ENCODE results near the gene SPSB2. TPM values are rescaled to one million over a fixed set of nuclear protein-coding genes. Genes with fewer than 3 reads are reported as not detected.

Gene SPSB2
- total RNA-seq, 1 donor from 2014 or later, result 6.5 TPM

DNA sequence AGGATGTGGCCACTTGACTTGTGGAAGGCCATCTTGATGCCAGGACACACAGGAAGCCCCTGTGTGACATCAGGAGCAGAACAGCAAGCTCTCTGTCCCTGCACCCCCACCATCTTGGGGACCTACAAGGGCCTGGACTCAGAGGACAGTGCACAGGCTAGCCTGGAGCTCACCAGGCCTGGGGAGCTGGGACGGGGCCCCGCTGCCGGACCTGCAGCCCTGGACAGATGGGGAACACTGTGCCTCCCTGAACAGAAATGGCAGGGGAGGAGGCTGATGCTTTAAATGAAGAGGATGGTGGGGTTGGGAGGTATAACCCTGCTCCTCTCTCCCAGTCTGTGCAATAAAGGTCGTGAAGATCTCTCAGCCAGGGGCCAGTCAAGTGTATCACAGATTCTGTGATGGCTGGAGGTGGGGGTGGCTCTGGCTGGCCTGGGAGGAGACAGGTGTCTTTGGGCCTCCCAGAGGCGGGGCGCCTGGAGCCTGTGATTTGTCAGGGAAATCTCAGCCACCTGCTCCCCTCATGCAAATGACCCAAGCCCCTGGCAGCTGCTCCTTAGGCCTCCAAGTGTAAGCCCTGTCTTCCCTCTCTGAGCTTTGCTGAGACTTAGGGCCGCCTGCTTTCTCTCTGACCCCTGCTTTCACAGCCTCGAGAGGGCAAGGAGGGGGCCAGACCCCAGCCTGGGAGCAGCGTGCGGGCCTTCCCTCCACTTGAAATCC is 33.5 kb downstream of the SPSB2 start:
- Mint-ChIP-seq H3K9me3 (no peaks in the 10 kb centered on the region), H3K27me3 (no peaks in the 10 kb centered on the region), H3K4me1 (ENCODE audit: unreplicated experiment) (no peaks in the 10 kb centered on the region), H3K27ac (no peak overlapping the region), H3K36me3 (peaks cover 28% of the 10 kb centered on the region), H3K4me3 (no peak overlapping the region)
- TF ChIP-seq, protein P1, sequence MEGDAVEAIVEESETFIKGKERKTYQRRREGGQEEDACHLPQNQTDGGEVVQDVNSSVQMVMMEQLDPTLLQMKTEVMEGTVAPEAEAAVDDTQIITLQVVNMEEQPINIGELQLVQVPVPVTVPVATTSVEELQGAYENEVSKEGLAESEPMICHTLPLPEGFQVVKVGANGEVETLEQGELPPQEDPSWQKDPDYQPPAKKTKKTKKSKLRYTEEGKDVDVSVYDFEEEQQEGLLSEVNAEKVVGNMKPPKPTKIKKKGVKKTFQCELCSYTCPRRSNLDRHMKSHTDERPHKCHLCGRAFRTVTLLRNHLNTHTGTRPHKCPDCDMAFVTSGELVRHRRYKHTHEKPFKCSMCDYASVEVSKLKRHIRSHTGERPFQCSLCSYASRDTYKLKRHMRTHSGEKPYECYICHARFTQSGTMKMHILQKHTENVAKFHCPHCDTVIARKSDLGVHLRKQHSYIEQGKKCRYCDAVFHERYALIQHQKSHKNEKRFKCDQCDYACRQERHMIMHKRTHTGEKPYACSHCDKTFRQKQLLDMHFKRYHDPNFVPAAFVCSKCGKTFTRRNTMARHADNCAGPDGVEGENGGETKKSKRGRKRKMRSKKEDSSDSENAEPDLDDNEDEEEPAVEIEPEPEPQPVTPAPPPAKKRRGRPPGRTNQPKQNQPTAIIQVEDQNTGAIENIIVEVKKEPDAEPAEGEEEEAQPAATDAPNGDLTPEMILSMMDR (conservative IDR thresholded peaks at IDR 0.05), result no peak
- DNase-seq (ENCODE audit: extremely low spot score, unreplicated experiment), result no peak

GRCh38 chr12:6838854-6839253 is 34.2 kb downstream of the SPSB2 start:
- H3K4me3 Mint-ChIP-seq, result no peak overlapping the region
- H3K36me3 Mint-ChIP-seq, result peaks cover 28% of the 10 kb centered on the region
- H3K9me3 Mint-ChIP-seq, result no peaks in the 10 kb centered on the region

GRCh38 chr12:6837370-6838060 is 35.6 kb downstream of the SPSB2 start:
- no peak for DNase-seq (ENCODE audit: extremely low spot score, unreplicated experiment)
- TF ChIP-seq, protein P1 (conservative IDR thresholded peaks at IDR 0.05), result no peak
- Mint-ChIP-seq H3K27me3 (no peaks in the 10 kb centered on the region), H3K4me3 (no peak overlapping the region), H3K27ac (no peak overlapping the region), H3K4me1 (ENCODE audit: unreplicated experiment) (no peaks in the 10 kb centered on the region), H3K9me3 (no peaks in the 10 kb centered on the region), H3K36me3 (peaks cover 25% of the 10 kb centered on the region)

More at GRCh38 chr12:6838854-6839253, 34.2 kb downstream of the SPSB2 start:
- no peak for DNase-seq (ENCODE audit: extremely low spot score, unreplicated experiment)
- no peaks in the 10 kb centered on the region for H3K4me1 Mint-ChIP-seq (ENCODE audit: unreplicated experiment)
- H3K27ac Mint-ChIP-seq, result no peak overlapping the region
- no peaks in the 10 kb centered on the region for H3K27me3 Mint-ChIP-seq
- TF ChIP-seq, protein P1 (conservative IDR thresholded peaks at IDR 0.05), result no peak

DNA sequence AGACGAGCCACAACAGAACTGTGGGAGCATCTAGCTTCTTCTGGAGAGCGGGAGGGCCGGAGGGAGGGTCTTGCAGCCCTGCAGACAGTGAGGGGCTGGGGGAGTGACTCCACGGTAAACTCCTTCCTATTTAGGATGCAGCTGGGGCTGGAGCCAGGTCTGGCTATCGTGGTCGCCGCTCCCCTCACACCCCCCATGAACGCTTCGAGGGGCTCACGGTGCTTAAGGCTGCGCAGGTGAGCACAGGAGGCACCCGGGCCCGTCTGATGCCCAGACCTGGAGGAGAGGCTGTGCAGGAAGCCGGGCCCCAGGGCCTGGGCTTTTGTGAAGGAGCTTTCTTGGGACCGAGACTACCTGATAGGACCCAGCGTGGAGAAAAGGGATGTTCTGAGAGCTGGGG is 36.3 kb downstream of the SPSB2 start:
- Mint-ChIP-seq H3K27ac (no peak overlapping the region), H3K27me3 (no peaks in the 10 kb centered on the region), H3K4me3 (no peak overlapping the region), H3K36me3 (peaks cover 26% of the 10 kb centered on the region), H3K9me3 (no peaks in the 10 kb centered on the region), H3K4me1 (ENCODE audit: unreplicated experiment) (no peaks in the 10 kb centered on the region)
- DNase-seq (ENCODE audit: extremely low spot score, unreplicated experiment), result no peak
- TF ChIP-seq, protein P1 (conservative IDR thresholded peaks at IDR 0.05), result no peak

- Mint-ChIP-seq H3K27me3 (no peaks in the 10 kb centered on the region), H3K27ac (no peak overlapping the region), H3K9me3 (no peaks in the 10 kb centered on the region), H3K4me3 (no peak overlapping the region), H3K4me1 (ENCODE audit: unreplicated experiment) (no peaks in the 10 kb centered on the region), H3K36me3 (peaks cover 31% of the 10 kb centered on the region)
- no peak for DNase-seq (ENCODE audit: extremely low spot score, unreplicated experiment)
- TF ChIP-seq, protein P1 (conservative IDR thresholded peaks at IDR 0.05), result no peak
Observed at GRCh38 chr12:6834873-6835272, 38.2 kb downstream of the SPSB2 start.

All from type B pancreatic cell (in vitro differentiated cells).